Progenitor cell of endocrine pancreas (in vitro differentiated cells): ENCODE results near the gene MICU1. TPM values are rescaled to one million over a fixed set of nuclear protein-coding genes. Genes with fewer than 3 reads are reported as not detected.
A peak's percentile ranks its signal among the peaks of the same experiment; 100 is the strongest.

Experiments used
- DNase-seq: peaks from one replicate; pipeline ENCODE4 v3.0.0; 2021; ENCODE audit warnings: low spot score; ENCODE audit not compliant: unreplicated experiment
- H3K27ac Mint-ChIP-seq: 2 replicates; pipeline ENCODE4 v1.8.0; 2021; ENCODE audit warnings: mild to moderate bottlenecking, moderate library complexity, mixed read lengths
- H3K27me3 Mint-ChIP-seq: 2 replicates; pipeline ENCODE4 v1.8.0; 2021; ENCODE audit warnings: mixed read lengths
- H3K36me3 Mint-ChIP-seq: 2 replicates; pipeline ENCODE4 v1.8.0; 2022; ENCODE audit warnings: mixed read lengths; ENCODE audit not compliant: insufficient read depth
- H3K4me1 Mint-ChIP-seq: 2 replicates; pipeline ENCODE4 v1.8.0; 2021; ENCODE audit warnings: low read depth, mixed read lengths
- H3K4me3 Mint-ChIP-seq: 2 replicates; pipeline ENCODE4 v1.8.0; 2021; ENCODE audit warnings: low read depth, mild to moderate bottlenecking, moderate library complexity, mixed read lengths
- H3K9me3 Mint-ChIP-seq: 2 replicates; pipeline ENCODE4 v1.8.0; 2021; ENCODE audit warnings: low read depth, mixed read lengths
- total RNA-seq: library from RNA; stranded (reverse); gene quantifications from 2 replicates; pipeline ENCODE4 v1.2.1, GENCODE V29; 2021
- TF ChIP-seq, protein P1 (sequence below): fragments of 200-600 bp; sonication (generic); IDR thresholded peaks from one replicate; pipeline ENCODE4 v1.5.0; 2021; ENCODE audit warnings: antibody characterized with exemption, mild to moderate bottlenecking; ENCODE audit not compliant: unreplicated experiment

Gene MICU1
- total RNA-seq, 1 donor from 2014 or later, result 63.3 TPM

DNA sequence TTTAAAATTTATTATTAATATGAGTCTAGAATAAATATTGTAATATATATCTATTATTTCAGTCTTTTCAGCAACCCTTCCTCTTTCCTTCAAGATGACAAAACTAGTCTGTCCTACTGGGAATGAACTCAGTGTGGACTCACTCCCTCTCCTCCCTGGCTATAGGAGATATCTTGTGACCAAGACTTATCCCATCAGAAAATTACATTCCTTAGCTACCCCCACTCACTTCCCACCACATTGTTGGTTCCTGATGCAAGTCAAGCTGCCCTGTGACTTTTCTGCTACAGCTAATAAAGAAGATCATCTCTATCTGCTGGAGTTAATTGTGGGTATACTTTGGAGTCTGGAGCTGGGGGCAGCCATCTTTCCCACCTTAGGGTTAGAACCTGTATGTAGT is 38.1 kb upstream of the MICU1 start:
- Mint-ChIP-seq H3K4me1 (peaks cover 6% of the 10 kb centered on the region), H3K27me3 (no peaks in the 10 kb centered on the region), H3K4me3 (no peak overlapping the region), H3K27ac (peak overlapping the region; percentile 71), H3K9me3 (peaks cover 3% of the 10 kb centered on the region), H3K36me3 (no peaks in the 10 kb centered on the region)
- DNase-seq, result no peak
- TF ChIP-seq, protein P1, sequence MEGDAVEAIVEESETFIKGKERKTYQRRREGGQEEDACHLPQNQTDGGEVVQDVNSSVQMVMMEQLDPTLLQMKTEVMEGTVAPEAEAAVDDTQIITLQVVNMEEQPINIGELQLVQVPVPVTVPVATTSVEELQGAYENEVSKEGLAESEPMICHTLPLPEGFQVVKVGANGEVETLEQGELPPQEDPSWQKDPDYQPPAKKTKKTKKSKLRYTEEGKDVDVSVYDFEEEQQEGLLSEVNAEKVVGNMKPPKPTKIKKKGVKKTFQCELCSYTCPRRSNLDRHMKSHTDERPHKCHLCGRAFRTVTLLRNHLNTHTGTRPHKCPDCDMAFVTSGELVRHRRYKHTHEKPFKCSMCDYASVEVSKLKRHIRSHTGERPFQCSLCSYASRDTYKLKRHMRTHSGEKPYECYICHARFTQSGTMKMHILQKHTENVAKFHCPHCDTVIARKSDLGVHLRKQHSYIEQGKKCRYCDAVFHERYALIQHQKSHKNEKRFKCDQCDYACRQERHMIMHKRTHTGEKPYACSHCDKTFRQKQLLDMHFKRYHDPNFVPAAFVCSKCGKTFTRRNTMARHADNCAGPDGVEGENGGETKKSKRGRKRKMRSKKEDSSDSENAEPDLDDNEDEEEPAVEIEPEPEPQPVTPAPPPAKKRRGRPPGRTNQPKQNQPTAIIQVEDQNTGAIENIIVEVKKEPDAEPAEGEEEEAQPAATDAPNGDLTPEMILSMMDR, result no peak

DNA sequence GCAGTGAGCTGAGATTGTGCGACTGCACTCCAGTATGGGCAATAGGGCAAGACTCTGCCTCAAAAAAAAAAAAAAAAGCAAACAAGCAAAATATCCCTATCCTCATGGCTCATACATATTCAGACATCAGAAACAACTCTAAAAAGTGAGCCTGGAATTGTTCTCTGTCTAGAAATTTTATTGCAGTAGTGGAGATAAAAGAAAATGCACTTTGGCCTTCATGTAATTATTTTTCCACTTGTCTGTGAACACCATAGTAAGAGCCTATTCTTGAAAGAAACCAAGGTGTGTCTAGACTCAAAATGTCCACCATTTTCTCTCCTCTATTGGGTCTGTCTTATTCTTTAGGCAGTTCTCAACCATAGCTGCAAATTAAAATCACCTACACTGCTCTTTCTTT is 35.6 kb upstream of the MICU1 start:
- H3K4me3 Mint-ChIP-seq, result no peak overlapping the region

DNA sequence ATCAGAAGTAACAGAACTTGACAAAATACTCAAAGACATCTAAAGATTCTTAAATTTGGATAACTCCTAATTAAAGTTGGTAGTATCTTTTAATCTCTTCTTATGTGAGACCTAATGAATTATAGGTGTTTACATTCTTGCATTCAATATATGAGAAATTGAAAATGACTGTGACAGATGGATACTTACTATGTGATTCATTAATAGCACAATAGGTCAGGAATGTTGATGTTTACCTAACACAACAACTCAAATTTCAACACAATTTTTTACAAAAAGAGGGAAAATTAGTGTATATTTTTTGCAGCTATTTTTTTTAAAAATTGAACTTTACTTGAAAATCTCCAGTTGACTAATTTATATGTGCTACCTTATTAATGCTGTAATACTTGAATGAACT is 34.3 kb upstream of the MICU1 start:
- DNase-seq, result no peak
- H3K4me3 Mint-ChIP-seq, result no peak overlapping the region
- no peaks in the 10 kb centered on the region for H3K27me3 Mint-ChIP-seq
- no peak overlapping the region for H3K27ac Mint-ChIP-seq
- H3K36me3 Mint-ChIP-seq, result no peaks in the 10 kb centered on the region
- peaks cover 8% of the 10 kb centered on the region for H3K4me1 Mint-ChIP-seq
- peaks cover 3% of the 10 kb centered on the region for H3K9me3 Mint-ChIP-seq
- TF ChIP-seq, protein P1, result no peak

More for the DNA sequence above, 35.6 kb upstream of the MICU1 start:
- no peak overlapping the region for H3K27ac Mint-ChIP-seq
- no peak for DNase-seq
- peaks cover 3% of the 10 kb centered on the region for H3K9me3 Mint-ChIP-seq
- H3K36me3 Mint-ChIP-seq, result no peaks in the 10 kb centered on the region
- H3K27me3 Mint-ChIP-seq, result no peaks in the 10 kb centered on the region
- TF ChIP-seq, protein P1, result no peak
- peaks cover 8% of the 10 kb centered on the region for H3K4me1 Mint-ChIP-seq

DNA sequence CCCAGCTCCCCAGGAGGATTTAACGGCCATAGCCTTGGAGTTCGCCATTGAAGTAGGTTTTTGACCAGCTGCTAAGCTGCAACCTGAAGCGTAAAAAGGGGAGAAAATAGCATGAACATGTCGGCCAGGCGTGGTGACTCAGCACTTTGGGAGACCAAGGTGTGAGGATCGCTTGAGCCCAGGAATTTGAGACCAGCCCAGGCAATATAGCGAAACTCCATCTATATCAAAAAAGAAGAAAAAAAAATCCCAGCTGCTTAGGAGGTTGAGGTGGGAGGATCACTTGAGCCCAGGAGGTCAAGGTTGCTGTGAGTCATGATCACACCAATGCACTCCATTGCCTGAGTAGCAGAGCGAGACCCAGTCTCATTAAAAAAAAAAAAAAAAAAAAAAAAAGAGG is 33.8 kb upstream of the MICU1 start:
- TF ChIP-seq, protein P1, result no peak
- Mint-ChIP-seq H3K9me3 (peaks cover 3% of the 10 kb centered on the region), H3K36me3 (no peaks in the 10 kb centered on the region), H3K4me1 (peaks cover 8% of the 10 kb centered on the region), H3K27me3 (no peaks in the 10 kb centered on the region), H3K4me3 (no peak overlapping the region), H3K27ac (no peak overlapping the region)
- DNase-seq, result no peak

DNA sequence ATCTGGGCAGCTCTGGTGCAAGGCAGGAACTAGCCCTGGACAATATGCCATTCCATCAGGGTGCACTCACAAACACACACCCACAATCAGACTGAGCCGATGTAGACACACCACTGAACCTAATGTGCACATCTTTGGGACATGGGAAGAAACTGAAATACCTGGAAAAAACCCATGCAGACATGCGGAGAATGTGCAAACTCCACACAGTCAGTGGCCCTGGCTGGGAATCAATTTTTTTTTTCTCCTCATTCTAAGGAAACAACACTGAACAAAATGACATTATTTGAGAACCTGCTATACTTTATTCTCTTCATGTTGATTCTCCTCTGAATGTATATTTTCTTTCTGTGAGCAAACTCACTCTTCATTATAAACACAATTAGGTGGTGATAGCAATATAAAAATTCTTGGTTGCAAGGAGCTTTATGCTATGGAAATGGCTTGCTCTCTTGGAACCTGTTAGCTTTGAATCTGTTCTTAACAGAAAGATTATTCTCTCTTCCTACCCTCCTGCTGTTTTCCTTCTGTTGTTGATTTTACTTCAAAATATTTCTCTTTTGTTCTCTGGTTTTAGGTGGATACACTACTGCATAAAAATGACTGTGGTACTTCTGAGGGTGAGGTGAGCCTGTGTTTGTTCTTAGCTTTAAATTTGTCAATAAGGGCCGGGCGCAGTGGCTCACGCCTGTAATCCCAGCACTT is 33.0 kb upstream of the MICU1 start:
- H3K4me3 Mint-ChIP-seq, result no peak overlapping the region
- TF ChIP-seq, protein P1, result no peak
- DNase-seq, result no peak
- no peaks in the 10 kb centered on the region for H3K27me3 Mint-ChIP-seq
- H3K9me3 Mint-ChIP-seq, result peaks cover 3% of the 10 kb centered on the region
- H3K4me1 Mint-ChIP-seq, result peaks cover 8% of the 10 kb centered on the region
- H3K27ac Mint-ChIP-seq, result peak overlapping the region; percentile 6
- H3K36me3 Mint-ChIP-seq, result no peaks in the 10 kb centered on the region
